SU-DHL-6 (cell line): ENCODE data around the gene PCDH17.
A peak's percentile ranks its signal among the peaks of the same experiment; 100 is the strongest.

ENCODE experiments used
- H2AFZ ChIP-seq: fragments of 200-600 bp; sonication (generic); 2 replicates; pipeline ENCODE4 v1.6.1; 2014; ENCODE audit warnings: low read depth, mild to moderate bottlenecking, moderate library complexity, mixed read lengths, antibody characterized with exemption, low read length; ENCODE audit not compliant: severe bottlenecking
- H3F3A ChIP-seq: fragments of 200-600 bp; shearing (Covaris generic); 2 replicates; pipeline ENCODE4 v1.6.0; 2016; ENCODE audit warnings: antibody characterized with exemption, mild to moderate bottlenecking; ENCODE audit not compliant: insufficient read depth
- H3K27ac ChIP-seq: fragments of 200-600 bp; sonication (generic); 2 replicates; pipeline ENCODE4 v1.5.1; 2016; ENCODE audit warnings: low read depth, mild to moderate bottlenecking, low read length, moderate library complexity, mixed read lengths
- H3K27me3 ChIP-seq: fragments of 200-600 bp; sonication (generic), shearing (Covaris generic); 2 replicates; pipeline ENCODE4 v1.6.0; 2014; ENCODE audit warnings: mild to moderate bottlenecking, low read length
- H3K36me3 ChIP-seq: fragments of 200-600 bp; sonication (generic); 2 replicates; pipeline ENCODE4 v1.6.1; 2014; ENCODE audit warnings: mild to moderate bottlenecking, low read length, mixed read lengths
- H3K4me2 ChIP-seq: fragments of 300-600, 200-600 bp; shearing (Covaris generic), sonication (generic); 2 replicates; pipeline ENCODE4 v1.6.0; 2014; ENCODE audit warnings: low read length, low read depth, mild to moderate bottlenecking; ENCODE audit not compliant: poor library complexity, severe bottlenecking
- H3K4me3 ChIP-seq: fragments of 200-600 bp; sonication (generic); 2 replicates; pipeline ENCODE4 v1.5.1; 2014; ENCODE audit warnings: antibody characterized with exemption, low read length, mild to moderate bottlenecking, mixed read lengths; ENCODE audit not compliant: insufficient read depth, poor library complexity, severe bottlenecking
- H3K79me2 ChIP-seq: fragments of 200-600 bp; sonication (generic); 2 replicates; pipeline ENCODE4 v1.6.1; 2014; ENCODE audit warnings: mild to moderate bottlenecking, low read length, moderate library complexity; ENCODE audit not compliant: insufficient read depth
- H3K9ac ChIP-seq: fragments of 200-600 bp; sonication (generic); 2 replicates; pipeline ENCODE4 v1.7.0; 2014; ENCODE audit warnings: mild to moderate bottlenecking, low read length
- H3K9me2 ChIP-seq: fragments of 200-600 bp; sonication (generic); replicated peaks from 2 replicates; pipeline ENCODE4 v1.6.1; 2014; ENCODE audit warnings: low read length; ENCODE audit not compliant: insufficient read depth
- H3K9me3 ChIP-seq: fragments of 200-600 bp; sonication (generic); 2 replicates; pipeline ENCODE4 v1.6.1; 2014; ENCODE audit warnings: low read length, mixed read lengths; ENCODE audit not compliant: insufficient read depth
- H4K20me1 ChIP-seq: fragments of 200-600 bp; sonication (generic); 2 replicates; pipeline ENCODE4 v1.6.1; 2014; ENCODE audit warnings: low read depth, mild to moderate bottlenecking, antibody characterized with exemption, low read length, moderate library complexity, mixed read lengths
- EZH2phosphoT487 ChIP-seq: fragments of 200-600 bp; sonication (generic), shearing (Covaris generic); conservative IDR thresholded peaks from 2 replicates; pipeline ENCODE4 v1.6.1; 2018; ENCODE audit warnings: mild to moderate bottlenecking, antibody characterized with exemption, low read length, moderate library complexity, mixed read lengths
- TF ChIP-seq, protein P1 (sequence below): fragments of 200-600 bp; sonication (generic); IDR thresholded peaks from one replicate; pipeline ENCODE4 v1.5.1; 2017; ENCODE audit warnings: antibody characterized with exemption, mild to moderate bottlenecking, low read length, moderate library complexity; ENCODE audit not compliant: insufficient read depth, poor library complexity, severe bottlenecking

PCDH17 gene

GRCh38 chr13:57604442-57604841, 27.1 kb upstream of the PCDH17 start:
- H3K4me2 ChIP-seq = no peak overlapping the region
- H3K27me3 ChIP-seq = no peaks in the 10 kb centered on the region
- H2AFZ ChIP-seq = peak overlapping the region; percentile 16
- no peak for TF ChIP-seq EZH2phosphoT487
- TF ChIP-seq, protein P1, sequence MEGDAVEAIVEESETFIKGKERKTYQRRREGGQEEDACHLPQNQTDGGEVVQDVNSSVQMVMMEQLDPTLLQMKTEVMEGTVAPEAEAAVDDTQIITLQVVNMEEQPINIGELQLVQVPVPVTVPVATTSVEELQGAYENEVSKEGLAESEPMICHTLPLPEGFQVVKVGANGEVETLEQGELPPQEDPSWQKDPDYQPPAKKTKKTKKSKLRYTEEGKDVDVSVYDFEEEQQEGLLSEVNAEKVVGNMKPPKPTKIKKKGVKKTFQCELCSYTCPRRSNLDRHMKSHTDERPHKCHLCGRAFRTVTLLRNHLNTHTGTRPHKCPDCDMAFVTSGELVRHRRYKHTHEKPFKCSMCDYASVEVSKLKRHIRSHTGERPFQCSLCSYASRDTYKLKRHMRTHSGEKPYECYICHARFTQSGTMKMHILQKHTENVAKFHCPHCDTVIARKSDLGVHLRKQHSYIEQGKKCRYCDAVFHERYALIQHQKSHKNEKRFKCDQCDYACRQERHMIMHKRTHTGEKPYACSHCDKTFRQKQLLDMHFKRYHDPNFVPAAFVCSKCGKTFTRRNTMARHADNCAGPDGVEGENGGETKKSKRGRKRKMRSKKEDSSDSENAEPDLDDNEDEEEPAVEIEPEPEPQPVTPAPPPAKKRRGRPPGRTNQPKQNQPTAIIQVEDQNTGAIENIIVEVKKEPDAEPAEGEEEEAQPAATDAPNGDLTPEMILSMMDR = no peak
- H3K9ac ChIP-seq = no peak overlapping the region
- no peaks in the 10 kb centered on the region for H3K9me2 ChIP-seq
- no peaks in the 10 kb centered on the region for H3K79me2 ChIP-seq
- H3K4me3 ChIP-seq = no peak overlapping the region
- no peaks in the 10 kb centered on the region for H3K9me3 ChIP-seq
- no peaks in the 10 kb centered on the region for H3F3A ChIP-seq
- H4K20me1 ChIP-seq = no peaks in the 10 kb centered on the region
- H3K27ac ChIP-seq = no peak overlapping the region
- no peaks in the 10 kb centered on the region for H3K36me3 ChIP-seq

- Histone ChIP-seq H3K4me2 (no peak overlapping the region), H3K9me2 (no peaks in the 10 kb centered on the region), H2AFZ (no peak overlapping the region), H3K9ac (no peak overlapping the region), H4K20me1 (no peaks in the 10 kb centered on the region), H3K79me2 (no peaks in the 10 kb centered on the region), H3K27me3 (no peaks in the 10 kb centered on the region), H3K27ac (no peak overlapping the region), H3F3A (no peaks in the 10 kb centered on the region), H3K36me3 (no peaks in the 10 kb centered on the region), H3K4me3 (no peak overlapping the region), H3K9me3 (no peaks in the 10 kb centered on the region)
- TF ChIP-seq, protein P1 = no peak
- no peak for TF ChIP-seq EZH2phosphoT487
Observed at GRCh38 chr13:57611969-57612368, 19.6 kb upstream of the PCDH17 start.

DNA sequence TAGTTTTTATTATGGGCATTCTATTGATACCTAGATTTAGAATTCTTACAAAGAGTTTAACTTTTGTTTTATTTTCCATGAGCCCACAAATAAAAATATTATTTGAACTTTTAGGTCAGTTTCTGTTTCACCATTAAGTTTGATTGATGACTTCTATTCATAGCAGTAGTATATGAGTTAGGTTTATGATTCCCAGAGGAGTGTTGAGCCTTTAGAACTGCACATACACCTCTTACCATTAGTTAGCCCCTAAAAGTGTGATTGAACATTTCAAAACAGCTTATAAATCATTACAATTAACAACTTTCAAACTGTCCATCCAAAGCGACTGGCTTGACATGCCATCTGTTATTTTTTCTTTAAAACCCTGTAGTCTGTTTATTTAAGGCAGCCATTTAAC, 19.0 kb upstream of the PCDH17 start:
- TF ChIP-seq, protein P1 = no peak
- TF ChIP-seq EZH2phosphoT487 = no peak
- no peak overlapping the region for H3K27ac ChIP-seq
- H3K79me2 ChIP-seq = no peaks in the 10 kb centered on the region
- H3K9ac ChIP-seq = no peak overlapping the region
- H4K20me1 ChIP-seq = no peaks in the 10 kb centered on the region
- H3F3A ChIP-seq = no peaks in the 10 kb centered on the region
- H3K4me2 ChIP-seq = no peak overlapping the region
- no peaks in the 10 kb centered on the region for H3K9me2 ChIP-seq
- H3K36me3 ChIP-seq = no peaks in the 10 kb centered on the region
- H2AFZ ChIP-seq = peak overlapping the region; percentile 14
- H3K27me3 ChIP-seq = no peaks in the 10 kb centered on the region
- H3K4me3 ChIP-seq = no peak overlapping the region
- H3K9me3 ChIP-seq = no peaks in the 10 kb centered on the region
